Suprapubic skin (tissue), 4 donors: ENCODE measurements around the gene FILIP1L. TPM values are rescaled to one million over a fixed set of nuclear protein-coding genes. Genes with fewer than 3 reads are reported as not detected.
A peak's percentile ranks its signal among the peaks of the same experiment; 100 is the strongest.

Source experiments
- DNase-seq, 2 donors: peaks; one replicate each; pipeline ENCODE4 v3.0.0-alpha.2; 2019; ENCODE audit warnings: low spot score in 2 of 2
- H3K27ac ChIP-seq: fragments of 200-600 bp; sonication (generic); one replicate; pipeline ENCODE4 v1.5.1; 2019
- H3K27me3 ChIP-seq: fragments of 200-600 bp; sonication (generic); one replicate; pipeline ENCODE4 v1.5.1; 2019
- H3K36me3 ChIP-seq: fragments of 200-600 bp; sonication (generic); one replicate; pipeline ENCODE4 v1.5.1; 2019
- H3K4me1 ChIP-seq: fragments of 200-600 bp; sonication (generic); one replicate; pipeline ENCODE4 v1.5.1; 2019
- H3K4me3 ChIP-seq: fragments of 200-600 bp; sonication (generic); one replicate; pipeline ENCODE4 v1.5.1; 2019; ENCODE audit warnings: mild to moderate bottlenecking
- H3K9me3 ChIP-seq: fragments of 200-600 bp; sonication (generic); one replicate; pipeline ENCODE4 v1.5.1; 2019
- EP300 ChIP-seq: sonication (generic); formaldehyde crosslinking; IDR thresholded peaks from one replicate; pipeline ENCODE4 v1.6.1; 2017; ENCODE audit warnings: antibody characterized with exemption
- POLR2A ChIP-seq, 2 donors: fragments of 450-650 bp; IDR thresholded peaks; one replicate each; pipeline ENCODE4 v1.6.1; 2017; ENCODE audit warnings: antibody characterized with exemption in 2 of 2, mild to moderate bottlenecking in 2 of 2, moderate library complexity in 2 of 2
- POLR2AphosphoS5 ChIP-seq, 3 donors: sonication (generic); formaldehyde crosslinking; IDR thresholded peaks; one replicate each; pipeline ENCODE4 v1.6.1; 2017; ENCODE audit warnings: antibody characterized with exemption in 3 of 3
- WGBS: methylation state at CpG from one replicate; pipeline ENCODE4 v1.1.5; 2018; 5-methylcytosine and 5-hydroxymethylcytosine counted together
- total RNA-seq, 4 donors: library from RNA; depleted of rRNA; stranded (reverse); fragments of >200 nt; gene quantifications; one replicate each; pipeline ENCODE4 v1.1.0, GENCODE V29; 2016
- TF ChIP-seq, protein P1 (sequence below), 2 donors: fragments of 200-600 bp in 1 of 2; fragments of 450-650 bp in 1 of 2; sonication (generic) in 1 of 2; IDR thresholded peaks; one replicate each; pipeline ENCODE4 v1.5.1; 2016 to 2019; ENCODE audit warnings: antibody characterized with exemption in 2 of 2, mild to moderate bottlenecking in 1 of 2, moderate library complexity in 1 of 2

The FILIP1L gene
- total RNA-seq, 4 donors from 2014 or later, result 14.0 to 19.9 (median 15.9) TPM

DNA sequence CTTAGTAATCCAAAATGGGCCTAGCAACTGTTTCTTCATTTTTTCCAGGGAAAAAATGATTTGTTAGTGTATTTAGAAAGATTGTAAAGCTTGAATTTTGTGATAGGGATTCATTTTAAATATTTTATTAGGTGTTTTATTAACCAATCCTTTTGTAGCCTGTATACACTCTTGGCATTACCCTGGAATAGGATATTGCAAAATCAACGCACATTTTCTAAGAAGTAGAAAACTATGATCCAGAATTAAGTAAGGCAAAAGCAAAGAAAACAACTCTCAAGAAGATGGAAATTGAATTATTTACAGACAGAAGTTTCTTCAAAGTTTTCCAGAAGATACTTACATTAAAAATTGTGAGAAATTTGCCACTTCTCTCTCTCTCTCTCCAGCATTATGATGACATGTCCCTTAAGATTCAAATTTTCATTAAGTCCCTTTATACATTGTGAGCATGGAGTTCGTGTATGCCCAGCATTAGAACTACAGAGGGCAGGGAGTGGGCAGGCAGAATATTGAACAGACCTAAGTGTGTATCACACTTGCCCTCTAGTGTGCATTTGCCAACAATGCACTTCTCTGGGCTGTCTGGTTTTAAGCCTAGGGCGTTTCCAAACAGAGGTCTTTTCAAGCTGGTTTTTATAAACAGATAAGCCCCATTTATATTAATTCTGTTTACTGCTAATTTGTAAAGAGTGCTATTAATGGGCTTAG, 325.1 kb downstream of the FILIP1L start:
- 22% methylated on average over 3 of the region's 3 CpGs for WGBS
- DNase-seq, result no peak
- H3K27ac ChIP-seq, result no peak overlapping the region
- no peak overlapping the region for H3K4me3 ChIP-seq
- H3K9me3 ChIP-seq, result no peaks in the 10 kb centered on the region
- no peak for TF ChIP-seq POLR2AphosphoS5 (IDR thresholded peaks at IDR 0.05)
- no peak for TF ChIP-seq EP300
- TF ChIP-seq, protein P1, sequence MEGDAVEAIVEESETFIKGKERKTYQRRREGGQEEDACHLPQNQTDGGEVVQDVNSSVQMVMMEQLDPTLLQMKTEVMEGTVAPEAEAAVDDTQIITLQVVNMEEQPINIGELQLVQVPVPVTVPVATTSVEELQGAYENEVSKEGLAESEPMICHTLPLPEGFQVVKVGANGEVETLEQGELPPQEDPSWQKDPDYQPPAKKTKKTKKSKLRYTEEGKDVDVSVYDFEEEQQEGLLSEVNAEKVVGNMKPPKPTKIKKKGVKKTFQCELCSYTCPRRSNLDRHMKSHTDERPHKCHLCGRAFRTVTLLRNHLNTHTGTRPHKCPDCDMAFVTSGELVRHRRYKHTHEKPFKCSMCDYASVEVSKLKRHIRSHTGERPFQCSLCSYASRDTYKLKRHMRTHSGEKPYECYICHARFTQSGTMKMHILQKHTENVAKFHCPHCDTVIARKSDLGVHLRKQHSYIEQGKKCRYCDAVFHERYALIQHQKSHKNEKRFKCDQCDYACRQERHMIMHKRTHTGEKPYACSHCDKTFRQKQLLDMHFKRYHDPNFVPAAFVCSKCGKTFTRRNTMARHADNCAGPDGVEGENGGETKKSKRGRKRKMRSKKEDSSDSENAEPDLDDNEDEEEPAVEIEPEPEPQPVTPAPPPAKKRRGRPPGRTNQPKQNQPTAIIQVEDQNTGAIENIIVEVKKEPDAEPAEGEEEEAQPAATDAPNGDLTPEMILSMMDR (IDR thresholded peaks at IDR 0.05), result peak in 1 of 2 donors; percentile 35
- no peak for TF ChIP-seq POLR2A (IDR thresholded peaks at IDR 0.05)
- H3K4me1 ChIP-seq, result no peaks in the 10 kb centered on the region
- H3K36me3 ChIP-seq, result no peaks in the 10 kb centered on the region
- H3K27me3 ChIP-seq, result no peaks in the 10 kb centered on the region

Other genes with a start within 250 kb of the FILIP1L start
- 10 to 100 TPM; 25.7 to 36.6 (median 34.6) TPM for gene TBC1D23, start 146.5 kb upstream of the FILIP1L start, total RNA-seq
- 10 to 100 TPM; 25.9 to 81.4 (median 32.1) TPM for gene NIT2, start 220.3 kb upstream of the FILIP1L start, total RNA-seq